Osteocyte (in vitro differentiated cells): Measurements from ENCODE around the gene CCDC60. TPM values are rescaled to one million over a fixed set of nuclear protein-coding genes. Genes with fewer than 3 reads are reported as not detected.

Source experiments
- DNase-seq: peaks from one replicate; pipeline ENCODE4 v3.0.0; 2021; ENCODE audit warnings: mixed read lengths; ENCODE audit not compliant: unreplicated experiment; ENCODE audit errors: extremely low spot score
- H3K27ac Mint-ChIP-seq: one replicate; pipeline ENCODE4 v1.8.0; 2021; ENCODE audit warnings: mild to moderate bottlenecking, mixed read lengths; ENCODE audit not compliant: unreplicated experiment
- H3K27me3 Mint-ChIP-seq: one replicate; pipeline ENCODE4 v1.8.0; 2021; ENCODE audit warnings: mixed read lengths; ENCODE audit not compliant: unreplicated experiment
- H3K36me3 Mint-ChIP-seq: one replicate; pipeline ENCODE4 v1.8.0; 2021; ENCODE audit warnings: mixed read lengths; ENCODE audit not compliant: unreplicated experiment
- H3K4me1 Mint-ChIP-seq: one replicate; pipeline ENCODE4 v1.8.0; 2021; ENCODE audit warnings: mixed read lengths; ENCODE audit not compliant: unreplicated experiment
- H3K4me3 Mint-ChIP-seq: one replicate; pipeline ENCODE4 v1.8.0; 2021; ENCODE audit warnings: mild to moderate bottlenecking, moderate library complexity, mixed read lengths; ENCODE audit not compliant: unreplicated experiment
- H3K9me3 Mint-ChIP-seq: one replicate; pipeline ENCODE4 v1.8.0; 2021; ENCODE audit warnings: mixed read lengths; ENCODE audit not compliant: unreplicated experiment
- CTCF ChIP-seq: fragments of 200-600 bp; sonication (generic); IDR thresholded peaks from 2 replicates; pipeline ENCODE4 v1.5.0; 2021; ENCODE audit warnings: antibody characterized with exemption, mild to moderate bottlenecking, moderate library complexity
- total RNA-seq: library from RNA; stranded (reverse); gene quantifications from 2 replicates; pipeline ENCODE4 v1.2.1, GENCODE V29; 2021

The CCDC60 gene
- total RNA-seq, 1 donor from 2014 or later = not detected

GRCh38 chr12:119576915-119577314 lies 242.4 kb downstream of the CCDC60 start:
- no peak for DNase-seq
- no peaks in the 10 kb centered on the region for H3K4me1 Mint-ChIP-seq
- H3K36me3 Mint-ChIP-seq = no peaks in the 10 kb centered on the region
- no peak overlapping the region for H3K27ac Mint-ChIP-seq
- no peak overlapping the region for H3K4me3 Mint-ChIP-seq
- TF ChIP-seq CTCF = no peak
- no peaks in the 10 kb centered on the region for H3K27me3 Mint-ChIP-seq
- H3K9me3 Mint-ChIP-seq = no peaks in the 10 kb centered on the region

- H3K27me3 Mint-ChIP-seq = no peaks in the 10 kb centered on the region
- no peak overlapping the region for H3K4me3 Mint-ChIP-seq
- no peak for TF ChIP-seq CTCF
- DNase-seq = no peak
- no peaks in the 10 kb centered on the region for H3K9me3 Mint-ChIP-seq
- no peaks in the 10 kb centered on the region for H3K4me1 Mint-ChIP-seq
- no peak overlapping the region for H3K27ac Mint-ChIP-seq
- no peaks in the 10 kb centered on the region for H3K36me3 Mint-ChIP-seq
These were observed 243.6 kb downstream of the CCDC60 start for GRCh38 chr12:119578112-119578511.

GRCh38 chr12:119589097-119589496 lies 254.6 kb downstream of the CCDC60 start:
- DNase-seq = no peak
- Mint-ChIP-seq H3K4me1 (no peaks in the 10 kb centered on the region), H3K27me3 (peaks cover 16% of the 10 kb centered on the region), H3K9me3 (no peaks in the 10 kb centered on the region), H3K36me3 (no peaks in the 10 kb centered on the region), H3K27ac (no peak overlapping the region), H3K4me3 (no peak overlapping the region)
- TF ChIP-seq CTCF = no peak

GRCh38 chr12:119589634-119590033 lies 255.1 kb downstream of the CCDC60 start:
- H3K36me3 Mint-ChIP-seq = no peaks in the 10 kb centered on the region
- H3K27me3 Mint-ChIP-seq = peaks cover 22% of the 10 kb centered on the region
- DNase-seq = no peak
- H3K9me3 Mint-ChIP-seq = no peaks in the 10 kb centered on the region
- H3K4me1 Mint-ChIP-seq = peaks cover 2% of the 10 kb centered on the region
- H3K4me3 Mint-ChIP-seq = no peak overlapping the region
- no peak overlapping the region for H3K27ac Mint-ChIP-seq
- TF ChIP-seq CTCF = no peak

Other genes with a start within 250 kb of the CCDC60 start
- 2.0 and 2.8 TPM in 2 replicates for gene HSPB8, start 155.8 kb upstream of the CCDC60 start, total RNA-seq